Measurements from ENCODE around the gene NPAS3. TPM values are rescaled to one million over a fixed set of nuclear protein-coding genes. Genes with fewer than 3 reads are reported as not detected.

Gene NPAS3
- total and polyA plus RNA-seq, 2 of the 13 experiments (the other 11 are each of a cell fraction or from before 2014, with no cell fraction given): not detected

DNA sequence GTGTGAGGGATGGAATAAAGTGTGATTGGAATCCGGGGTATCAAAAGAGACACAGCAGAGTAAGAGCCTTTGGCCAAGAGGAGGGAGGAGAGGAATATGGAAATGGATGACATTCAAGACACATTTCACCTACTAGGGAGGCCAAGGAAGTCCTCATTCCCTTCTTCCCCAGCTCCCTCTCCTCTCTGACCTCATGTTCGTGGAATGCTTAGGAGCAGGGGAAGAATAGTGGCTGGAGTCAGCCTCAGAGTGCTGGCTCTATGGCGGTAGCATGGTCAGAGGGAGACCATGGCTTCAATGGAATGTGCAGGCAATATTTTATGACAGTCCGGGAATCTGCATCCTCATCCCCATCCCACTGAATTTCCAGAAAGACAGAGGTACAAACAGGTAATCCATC, 815.6 kb downstream of the NPAS3 start (continued):
- TF ChIP-seq, protein P1, sequence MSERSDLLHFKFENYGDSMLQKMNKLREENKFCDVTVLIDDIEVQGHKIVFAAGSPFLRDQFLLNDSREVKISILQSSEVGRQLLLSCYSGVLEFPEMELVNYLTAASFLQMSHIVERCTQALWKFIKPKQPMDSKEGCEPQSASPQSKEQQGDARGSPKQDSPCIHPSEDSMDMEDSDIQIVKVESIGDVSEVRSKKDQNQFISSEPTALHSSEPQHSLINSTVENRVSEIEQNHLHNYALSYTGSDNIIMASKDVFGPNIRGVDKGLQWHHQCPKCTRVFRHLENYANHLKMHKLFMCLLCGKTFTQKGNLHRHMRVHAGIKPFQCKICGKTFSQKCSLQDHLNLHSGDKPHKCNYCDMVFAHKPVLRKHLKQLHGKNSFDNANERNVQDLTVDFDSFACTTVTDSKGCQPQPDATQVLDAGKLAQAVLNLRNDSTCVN (CRISPR knock-in tag; IDR thresholded peaks at IDR 0.05; ENCODE audit: borderline replicate concordance): no peak
- TF ChIP-seq KLF9 (CRISPR knock-in tag; IDR thresholded peaks at IDR 0.05; ENCODE audit: low read depth): no peak
- no peak for TF ChIP-seq HHEX (CRISPR knock-in tag; IDR thresholded peaks at IDR 0.05)
- TF ChIP-seq, protein P2, sequence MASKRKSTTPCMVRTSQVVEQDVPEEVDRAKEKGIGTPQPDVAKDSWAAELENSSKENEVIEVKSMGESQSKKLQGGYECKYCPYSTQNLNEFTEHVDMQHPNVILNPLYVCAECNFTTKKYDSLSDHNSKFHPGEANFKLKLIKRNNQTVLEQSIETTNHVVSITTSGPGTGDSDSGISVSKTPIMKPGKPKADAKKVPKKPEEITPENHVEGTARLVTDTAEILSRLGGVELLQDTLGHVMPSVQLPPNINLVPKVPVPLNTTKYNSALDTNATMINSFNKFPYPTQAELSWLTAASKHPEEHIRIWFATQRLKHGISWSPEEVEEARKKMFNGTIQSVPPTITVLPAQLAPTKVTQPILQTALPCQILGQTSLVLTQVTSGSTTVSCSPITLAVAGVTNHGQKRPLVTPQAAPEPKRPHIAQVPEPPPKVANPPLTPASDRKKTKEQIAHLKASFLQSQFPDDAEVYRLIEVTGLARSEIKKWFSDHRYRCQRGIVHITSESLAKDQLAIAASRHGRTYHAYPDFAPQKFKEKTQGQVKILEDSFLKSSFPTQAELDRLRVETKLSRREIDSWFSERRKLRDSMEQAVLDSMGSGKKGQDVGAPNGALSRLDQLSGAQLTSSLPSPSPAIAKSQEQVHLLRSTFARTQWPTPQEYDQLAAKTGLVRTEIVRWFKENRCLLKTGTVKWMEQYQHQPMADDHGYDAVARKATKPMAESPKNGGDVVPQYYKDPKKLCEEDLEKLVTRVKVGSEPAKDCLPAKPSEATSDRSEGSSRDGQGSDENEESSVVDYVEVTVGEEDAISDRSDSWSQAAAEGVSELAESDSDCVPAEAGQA (IDR thresholded peaks at IDR 0.05; ENCODE audit: low read depth): no peak
- TF ChIP-seq, protein P2 (CRISPR knock-in tag; IDR thresholded peaks at IDR 0.05; ENCODE audit: borderline replicate concordance): no peak
- no peak for TF ChIP-seq ZNF282 (IDR thresholded peaks at IDR 0.05; ENCODE audit: partially characterized antibody)
- no peak for TF ChIP-seq FOXA3 (CRISPR knock-in tag; IDR thresholded peaks at IDR 0.05)

DNA sequence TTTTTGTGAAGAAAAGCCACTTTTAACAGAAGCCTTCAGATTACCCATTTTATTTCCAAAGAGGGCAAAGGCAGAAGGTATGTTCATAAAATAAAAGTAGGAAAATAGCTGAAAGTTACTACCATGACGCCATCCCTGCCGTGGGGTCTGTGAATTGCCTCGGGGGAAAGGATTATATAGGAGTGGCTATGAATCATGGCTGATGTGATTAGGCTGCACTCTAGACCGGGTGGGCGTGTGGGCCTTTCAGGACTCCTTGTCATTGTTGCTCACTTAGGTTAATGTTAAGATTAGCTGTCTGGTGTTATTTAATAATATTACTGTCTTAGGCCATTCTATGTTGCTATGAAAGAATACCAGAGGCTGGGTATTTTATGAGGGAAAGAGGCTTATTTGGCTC, 816.7 kb downstream of the NPAS3 start:
- no peaks in the 10 kb centered on the region for H3K36me3 ChIP-seq (replicated peaks in 1 of 2; ENCODE audit: control insufficient read depth in 1 of 2, insufficient read depth in 2 of 2, low read length in 2 of 2)
- H4K20me1 ChIP-seq (ENCODE audit: insufficient read depth, low read length): no peaks in the 10 kb centered on the region
- ATAC-seq (no peak), FAIRE-seq (no peak), DNase-seq (ENCODE audit: low spot score) (no peak)
- CTCF ChIA-PET (ENCODE audit: low intra/inter-chr PET ratio, low total read pairs): no interaction called here
- BruUV-seq (replicated peaks): no TSS peak
- no peaks in the 10 kb centered on the region for H3K27me3 ChIP-seq (ENCODE audit: control insufficient read depth in 1 of 2, insufficient read depth in 2 of 2, low read length in 2 of 2)
- in situ Hi-C loops (cut with HindIII; ENCODE audit: extremely low pct_ligation_motif_present, low pct_unique_long_range_greater_than_20kb) (no loop called here), intact Hi-C loops (cut with micrococcal nuclease; ENCODE audit: unreplicated experiment) (no loop called here)
- no peak overlapping the region for H2AFZ ChIP-seq (ENCODE audit: low read length)
- H3K9ac ChIP-seq (ENCODE audit: insufficient read depth, low read depth, low read length): no peak overlapping the region
- H3K4me2 ChIP-seq (ENCODE audit: low read depth, low read length): no peak overlapping the region
- 14% methylated on average over 5 of the region's 5 CpGs for WGBS (ENCODE audit: low lambda C conversion rate)
- POLR2A ChIA-PET: no interaction called here
- H3K9me3 ChIP-seq (ENCODE audit: low read length): no peaks in the 10 kb centered on the region
- H3K79me2 ChIP-seq (ENCODE audit: insufficient read depth, low read length): no peaks in the 10 kb centered on the region
- no peak overlapping the region for H3K4me3 ChIP-seq (replicated peaks in 1 of 3; ENCODE audit: insufficient read depth in 1 of 3, low read depth in 2 of 3, low read length in 3 of 3)
- H3K4me1 ChIP-seq (ENCODE audit: insufficient read depth, low read length): no peaks in the 10 kb centered on the region
- H3K27ac ChIP-seq (ENCODE audit: extremely low read length, insufficient read depth, low read length): no peak overlapping the region
- TF ChIP-seq ZNF557 (CRISPR knock-in tag; IDR thresholded peaks at IDR 0.05) (no peak), CBX2 (IDR thresholded peaks at IDR 0.05; ENCODE audit: low read depth, low read length) (no peak), CBX2 (CRISPR knock-in tag; IDR thresholded peaks at IDR 0.05; ENCODE audit: low read depth) (no peak), ZNF547 (CRISPR knock-in tag; IDR thresholded peaks at IDR 0.05) (no peak), ZFY (CRISPR knock-in tag; IDR thresholded peaks at IDR 0.05) (no peak), ZFP36L2 (CRISPR knock-in tag; IDR thresholded peaks at IDR 0.05) (no peak), CENPT (CRISPR knock-in tag; IDR thresholded peaks at IDR 0.05; ENCODE audit: low read depth) (no peak), HOXA3 (CRISPR knock-in tag; IDR thresholded peaks at IDR 0.05) (no peak), ATF3 (CRISPR knock-in tag; IDR thresholded peaks at IDR 0.05) (no peak)
- TF ChIP-seq, protein P3, sequence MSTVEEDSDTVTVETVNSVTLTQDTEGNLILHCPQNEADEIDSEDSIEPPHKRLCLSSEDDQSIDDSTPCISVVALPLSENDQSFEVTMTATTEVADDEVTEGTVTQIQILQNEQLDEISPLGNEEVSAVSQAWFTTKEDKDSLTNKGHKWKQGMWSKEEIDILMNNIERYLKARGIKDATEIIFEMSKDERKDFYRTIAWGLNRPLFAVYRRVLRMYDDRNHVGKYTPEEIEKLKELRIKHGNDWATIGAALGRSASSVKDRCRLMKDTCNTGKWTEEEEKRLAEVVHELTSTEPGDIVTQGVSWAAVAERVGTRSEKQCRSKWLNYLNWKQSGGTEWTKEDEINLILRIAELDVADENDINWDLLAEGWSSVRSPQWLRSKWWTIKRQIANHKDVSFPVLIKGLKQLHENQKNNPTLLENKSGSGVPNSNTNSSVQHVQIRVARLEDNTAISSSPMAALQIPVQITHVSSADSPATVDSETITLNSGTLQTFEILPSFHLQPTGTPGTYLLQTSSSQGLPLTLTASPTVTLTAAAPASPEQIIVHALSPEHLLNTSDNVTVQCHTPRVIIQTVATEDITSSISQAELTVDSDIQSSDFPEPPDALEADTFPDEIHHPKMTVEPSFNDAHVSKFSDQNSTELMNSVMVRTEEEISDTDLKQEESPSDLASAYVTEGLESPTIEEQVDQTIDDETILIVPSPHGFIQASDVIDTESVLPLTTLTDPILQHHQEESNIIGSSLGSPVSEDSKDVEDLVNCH (CRISPR knock-in tag; IDR thresholded peaks at IDR 0.05): no peak

Data from HepG2 (cell line).